Left lobe of liver (tissue), 2 donors: ENCODE measurements around the gene RSPRY1. TPM values are rescaled to one million over a fixed set of nuclear protein-coding genes. Genes with fewer than 3 reads are reported as not detected.

Source experiments
- ATAC-seq: fragments of 200-7000 bp; cut with Tn5 transposase; one replicate; pipeline ENCODE4 v1.9.1; 2020; ENCODE audit warnings: mild to moderate bottlenecking, moderate library complexity
- DNase-seq: peaks from one replicate; pipeline ENCODE4 v3.0.0-alpha.2; 2020; ENCODE audit warnings: low spot score
- total RNA-seq: library from RNA; stranded (reverse); gene quantifications from one replicate; pipeline ENCODE4 v1.2.1, GENCODE V29; 2021
- donor health status: DM: no; HTN: no; CAD: no; lungs with moderate emphysema.
- donor health status: DM: no; HTN: yes; CAD: no.

Gene RSPRY1
- total RNA-seq: 18.1 TPM

GRCh38 chr16:57185945-57186871, at the start of gene RSPRY1, which contains the start of gene PSME3IP1:
RSPRY1 (plus strand) TSS chr16:57186329; CDS start chr16:57204659, 18,330 bp downstream.
PSME3IP1 (minus strand) TSS chr16:57186039; CDS start chr16:57173854, 12,185 bp downstream.
- DNase-seq (peak; percentile 99), ATAC-seq (peak; percentile 90)

GRCh38 chr16:57137043-57137442, 49.1 kb upstream of the RSPRY1 start:
- ATAC-seq (no peak), DNase-seq (no peak)

- ATAC-seq: no peak
- DNase-seq: no peak
Measured at GRCh38 chr16:57137566-57138273, 48.4 kb upstream of the RSPRY1 start.

- DNase-seq (no peak), ATAC-seq (no peak)
Measured at GRCh38 chr16:57138281-57138935, 47.7 kb upstream of the RSPRY1 start.

GRCh38 chr16:57140931-57141668, 45.0 kb upstream of the RSPRY1 start:
- ATAC-seq (no peak), DNase-seq (no peak)

DNA sequence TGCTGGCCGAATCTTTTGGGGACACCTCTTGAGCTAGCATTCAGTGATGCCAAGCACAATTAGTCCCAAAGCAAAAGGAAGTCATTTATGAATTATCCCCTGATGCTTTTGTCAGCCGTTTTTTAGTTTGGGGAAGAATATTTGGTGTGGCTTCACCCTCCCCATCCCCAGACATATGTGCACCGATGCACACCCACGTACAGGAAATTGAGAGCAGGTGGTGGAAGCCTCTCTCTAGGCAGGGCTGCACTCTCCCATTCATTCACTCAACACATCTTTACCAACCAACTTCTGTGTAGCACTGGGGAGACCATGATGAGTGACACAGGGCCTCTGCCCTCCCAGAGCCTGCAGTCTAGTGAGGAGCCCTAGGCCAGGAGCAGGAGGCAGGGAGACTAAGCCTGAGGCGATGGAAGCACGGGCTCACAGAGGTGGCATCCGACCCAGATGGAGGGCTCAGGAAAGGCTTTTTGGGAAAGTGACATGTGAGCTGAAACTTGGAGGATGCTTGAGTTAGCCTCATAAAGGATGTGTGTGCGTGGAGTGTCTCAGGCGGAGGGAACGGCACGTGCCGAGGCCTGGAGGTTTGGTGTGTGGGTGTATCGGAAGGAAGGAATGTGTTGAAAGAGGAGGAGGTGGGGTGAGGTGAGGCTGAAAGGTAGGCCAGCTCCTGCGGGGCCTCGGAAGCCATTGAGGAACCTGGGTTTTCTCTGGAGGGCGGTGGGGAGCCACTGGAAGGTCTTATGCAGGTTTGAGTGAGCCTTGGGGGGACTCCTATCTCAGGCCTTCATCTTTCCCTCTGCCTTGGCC, 44.1 kb upstream of the RSPRY1 start:
- DNase-seq (no peak), ATAC-seq (no peak)

- ATAC-seq (no peak), DNase-seq (no peak)
Measured at GRCh38 chr16:57143149-57143921, 42.8 kb upstream of the RSPRY1 start.

GRCh38 chr16:57144027-57144426, 42.1 kb upstream of the RSPRY1 start:
- ATAC-seq (no peak), DNase-seq (peak; percentile 29)

- ATAC-seq: peak; percentile 52
Measured at GRCh38 chr16:57145046-57146021, 40.8 kb upstream of the RSPRY1 start.

GRCh38 chr16:57146040-57146647, 40.0 kb upstream of the RSPRY1 start:
- DNase-seq (peak; percentile 44), ATAC-seq (no peak)

More at GRCh38 chr16:57145046-57146021, 40.8 kb upstream of the RSPRY1 start:
- peak; percentile 44 for DNase-seq

GRCh38 chr16:57146735-57147134, 39.4 kb upstream of the RSPRY1 start:
- peak; percentile 41 for DNase-seq
- ATAC-seq: peak; percentile 29

DNA sequence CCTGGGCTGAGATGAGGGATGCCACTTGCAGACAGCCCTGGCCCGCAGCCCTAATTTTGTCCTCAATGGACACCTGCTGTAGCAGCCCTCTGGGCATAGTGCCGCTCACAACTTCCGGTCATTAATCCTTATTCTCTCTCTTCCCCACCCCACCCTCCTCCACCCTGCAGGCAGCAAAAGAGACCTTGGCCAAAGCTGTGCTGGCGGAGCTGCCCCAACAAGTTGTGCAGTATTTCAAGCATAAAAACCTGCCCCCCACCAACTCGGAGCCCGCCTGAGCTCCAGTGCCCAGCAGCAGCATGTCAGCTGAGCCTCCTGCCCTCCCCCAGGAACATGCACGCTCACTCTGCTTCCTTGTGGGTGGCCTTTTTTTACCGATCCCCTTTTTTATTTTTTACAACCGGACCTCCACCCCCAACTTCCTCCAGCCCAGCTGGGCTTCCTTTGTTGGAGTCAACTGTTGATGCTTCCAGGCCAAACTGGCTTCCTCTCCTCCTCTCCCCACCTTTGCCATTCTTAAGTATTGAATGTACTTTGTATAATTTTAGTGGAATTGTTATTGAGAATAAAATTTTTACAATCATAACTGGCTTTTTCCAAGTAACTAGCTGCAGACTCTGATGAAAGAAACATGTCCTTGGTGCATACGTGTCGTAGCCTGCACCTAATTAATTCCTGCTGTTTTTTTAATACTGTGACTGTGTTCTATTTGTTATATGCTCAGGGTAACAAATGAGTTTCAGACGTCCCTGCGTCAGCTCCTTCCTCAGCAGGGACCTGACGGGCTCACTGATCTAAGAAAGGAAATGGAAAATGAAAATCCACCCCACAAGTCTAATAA, 38.5 kb upstream of the RSPRY1 start:
- peak; percentile 42 for DNase-seq
- ATAC-seq: peak; percentile 15

DNA sequence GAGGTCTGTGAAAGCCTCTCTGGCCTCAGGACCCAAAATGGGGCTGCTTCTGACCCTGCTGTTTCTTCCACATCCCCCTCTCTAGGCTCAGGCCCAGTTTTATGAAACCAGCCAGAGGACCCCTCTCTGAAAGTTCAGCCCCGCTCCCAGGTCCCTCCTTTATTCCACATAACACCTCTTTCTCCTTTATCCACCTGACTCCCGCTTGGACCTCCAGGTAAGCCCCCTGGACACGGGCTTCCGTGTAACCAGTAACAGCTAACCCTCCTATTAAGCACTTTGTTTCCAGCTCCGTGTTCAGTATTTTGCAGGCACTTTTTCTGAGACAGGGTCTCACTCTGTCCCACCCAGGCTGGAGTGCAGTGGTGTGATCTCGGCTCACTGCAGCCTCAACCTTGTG, 37.6 kb upstream of the RSPRY1 start:
- ATAC-seq (no peak), DNase-seq (peak; percentile 34)

DNA sequence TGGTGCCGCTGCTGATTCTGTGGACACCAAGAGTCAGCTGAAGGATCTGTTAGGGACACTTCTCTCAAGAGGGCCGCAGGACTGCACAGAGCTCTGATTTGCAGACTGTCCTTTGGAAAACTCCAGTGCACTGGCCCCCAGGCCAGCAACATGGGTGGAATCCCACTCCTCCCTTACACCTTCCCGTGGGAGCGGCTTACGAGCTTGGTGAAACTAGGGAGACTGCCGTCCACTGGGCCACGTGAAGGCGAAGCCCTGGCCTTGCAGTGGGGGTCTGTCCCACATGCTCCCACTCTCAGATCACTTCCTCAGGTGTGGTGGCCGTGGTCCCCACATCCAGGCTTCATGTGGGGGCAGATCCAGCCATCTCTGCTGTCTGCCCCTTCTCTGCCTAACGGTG, 36.7 kb upstream of the RSPRY1 start:
- DNase-seq (peak; percentile 31), ATAC-seq (no peak)

- DNase-seq (peak; percentile 34), ATAC-seq (no peak)
Measured at GRCh38 chr16:57150682-57151330, 35.3 kb upstream of the RSPRY1 start.

GRCh38 chr16:57151369-57151768, 34.8 kb upstream of the RSPRY1 start:
- no peak for ATAC-seq
- peak; percentile 31 for DNase-seq
